ENCODE measurements around the gene WNT9B. TPM values are rescaled to one million over a fixed set of nuclear protein-coding genes. Genes with fewer than 3 reads are reported as not detected.

WNT9B gene
- total RNA-seq, 1 donor from 2014 or later = not detected

DNA sequence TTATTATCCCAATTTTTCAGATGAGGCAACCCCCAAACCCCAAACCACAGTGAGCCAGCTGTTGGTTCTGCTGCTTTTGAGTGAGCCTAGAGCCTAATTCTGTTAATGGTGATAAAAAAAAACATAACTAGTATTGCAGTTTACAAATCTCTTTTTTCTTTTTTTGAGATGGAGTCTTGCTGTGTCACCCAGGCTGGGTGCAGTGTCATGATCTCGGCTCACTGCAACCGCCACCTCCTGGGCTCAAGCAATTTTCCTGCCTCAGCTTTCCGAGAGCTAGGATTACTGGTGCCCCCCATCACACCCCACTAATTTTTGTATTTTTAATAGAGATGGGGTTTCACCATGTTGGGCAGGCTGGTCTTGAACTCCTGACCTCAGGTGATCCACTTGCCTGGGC, 3.1 kb downstream of the WNT9B start:
- no peak for DNase-seq (ENCODE audit: low read depth)
- Histone ChIP-seq H3K4me3 (ENCODE audit: low read depth, low read length) (no peak overlapping the region), H3K36me3 (ENCODE audit: control insufficient read depth, insufficient read depth, low read length) (no peaks in the 10 kb centered on the region), H3K27me3 (ENCODE audit: control insufficient read depth, insufficient read depth, low read length) (peaks cover 19% of the 10 kb centered on the region)
- no peak for FAIRE-seq
- TF ChIP-seq, protein P1, sequence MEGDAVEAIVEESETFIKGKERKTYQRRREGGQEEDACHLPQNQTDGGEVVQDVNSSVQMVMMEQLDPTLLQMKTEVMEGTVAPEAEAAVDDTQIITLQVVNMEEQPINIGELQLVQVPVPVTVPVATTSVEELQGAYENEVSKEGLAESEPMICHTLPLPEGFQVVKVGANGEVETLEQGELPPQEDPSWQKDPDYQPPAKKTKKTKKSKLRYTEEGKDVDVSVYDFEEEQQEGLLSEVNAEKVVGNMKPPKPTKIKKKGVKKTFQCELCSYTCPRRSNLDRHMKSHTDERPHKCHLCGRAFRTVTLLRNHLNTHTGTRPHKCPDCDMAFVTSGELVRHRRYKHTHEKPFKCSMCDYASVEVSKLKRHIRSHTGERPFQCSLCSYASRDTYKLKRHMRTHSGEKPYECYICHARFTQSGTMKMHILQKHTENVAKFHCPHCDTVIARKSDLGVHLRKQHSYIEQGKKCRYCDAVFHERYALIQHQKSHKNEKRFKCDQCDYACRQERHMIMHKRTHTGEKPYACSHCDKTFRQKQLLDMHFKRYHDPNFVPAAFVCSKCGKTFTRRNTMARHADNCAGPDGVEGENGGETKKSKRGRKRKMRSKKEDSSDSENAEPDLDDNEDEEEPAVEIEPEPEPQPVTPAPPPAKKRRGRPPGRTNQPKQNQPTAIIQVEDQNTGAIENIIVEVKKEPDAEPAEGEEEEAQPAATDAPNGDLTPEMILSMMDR (IDR thresholded peaks at IDR 0.05; ENCODE audit: insufficient read depth, low read length, severe bottlenecking) = no peak

DNA sequence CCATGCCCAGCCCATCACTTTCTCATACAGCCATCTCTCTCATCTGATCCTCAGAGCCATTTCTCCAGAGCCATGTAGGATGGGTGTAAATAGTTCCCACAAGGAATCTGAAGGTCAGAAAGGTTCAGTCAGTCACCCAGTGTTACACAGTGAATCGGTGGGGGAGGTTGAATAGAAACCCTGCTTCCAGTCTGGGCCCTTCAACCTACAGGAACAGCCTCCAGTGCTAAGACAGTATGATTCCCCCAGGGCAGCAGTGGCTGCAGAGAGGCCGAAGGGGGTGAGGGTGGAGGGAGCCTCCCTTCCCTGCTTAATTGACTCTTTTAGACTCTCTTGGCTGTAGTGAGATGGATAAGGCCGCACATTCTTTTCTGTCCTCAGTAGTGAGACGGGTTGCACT, 3.6 kb downstream of the WNT9B start:
- H3K36me3 ChIP-seq (ENCODE audit: control insufficient read depth, insufficient read depth, low read length) = no peaks in the 10 kb centered on the region
- TF ChIP-seq, protein P1 (IDR thresholded peaks at IDR 0.05; ENCODE audit: insufficient read depth, low read length, severe bottlenecking) = no peak
- FAIRE-seq (no peak), DNase-seq (ENCODE audit: low read depth) (no peak)
- H3K4me3 ChIP-seq (ENCODE audit: low read depth, low read length) = no peak overlapping the region
- peaks cover 19% of the 10 kb centered on the region for H3K27me3 ChIP-seq (ENCODE audit: control insufficient read depth, insufficient read depth, low read length)

DNA sequence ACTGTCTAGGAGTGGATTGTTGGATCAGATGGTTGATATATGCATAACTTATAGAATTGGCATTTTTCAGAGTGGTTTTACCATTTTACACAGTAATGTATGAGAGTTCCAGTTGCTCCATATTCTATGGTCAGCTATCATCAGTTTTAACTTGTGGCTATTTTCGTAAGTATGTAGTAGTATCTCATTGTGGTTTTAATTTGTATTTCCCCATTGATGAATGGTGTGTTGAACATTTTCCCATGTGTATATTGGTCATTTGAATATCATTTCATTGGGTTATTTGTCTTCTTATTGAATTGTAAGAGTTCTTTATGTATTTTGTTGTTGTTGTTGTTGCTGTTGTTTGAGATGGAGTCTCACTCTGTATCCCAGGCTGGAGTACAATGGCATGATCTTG, 6.2 kb downstream of the WNT9B start:
- TF ChIP-seq, protein P1 (IDR thresholded peaks at IDR 0.05; ENCODE audit: insufficient read depth, low read length, severe bottlenecking) = no peak
- Histone ChIP-seq H3K27me3 (ENCODE audit: control insufficient read depth, insufficient read depth, low read length) (peaks cover 6% of the 10 kb centered on the region), H3K4me3 (ENCODE audit: low read depth, low read length) (no peak overlapping the region), H3K36me3 (ENCODE audit: control insufficient read depth, insufficient read depth, low read length) (no peaks in the 10 kb centered on the region)
- no peak for DNase-seq (ENCODE audit: low read depth)
- no peak for FAIRE-seq

DNA sequence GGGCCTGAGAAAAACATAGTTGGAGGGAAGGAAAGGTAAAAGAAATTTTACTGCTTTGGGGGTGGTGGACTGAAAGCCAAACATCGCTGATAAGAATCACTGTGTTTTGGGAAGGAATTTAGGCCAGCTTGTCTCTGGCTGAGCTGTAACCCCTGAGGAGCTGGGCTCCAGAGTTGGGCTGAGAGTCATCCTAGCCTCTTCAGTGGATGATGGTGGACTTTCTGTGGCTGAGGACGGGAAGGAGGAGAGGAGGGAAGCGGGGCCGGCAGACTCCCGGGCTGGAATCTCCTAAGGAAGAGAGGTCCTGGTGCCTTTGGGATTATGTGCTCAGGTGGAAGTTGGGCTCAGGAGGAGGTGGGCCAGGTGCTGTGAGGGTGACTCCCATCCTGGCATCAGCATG, 8.6 kb downstream of the WNT9B start:
- TF ChIP-seq, protein P1 (IDR thresholded peaks at IDR 0.05; ENCODE audit: insufficient read depth, low read length, severe bottlenecking) = no peak

DNA sequence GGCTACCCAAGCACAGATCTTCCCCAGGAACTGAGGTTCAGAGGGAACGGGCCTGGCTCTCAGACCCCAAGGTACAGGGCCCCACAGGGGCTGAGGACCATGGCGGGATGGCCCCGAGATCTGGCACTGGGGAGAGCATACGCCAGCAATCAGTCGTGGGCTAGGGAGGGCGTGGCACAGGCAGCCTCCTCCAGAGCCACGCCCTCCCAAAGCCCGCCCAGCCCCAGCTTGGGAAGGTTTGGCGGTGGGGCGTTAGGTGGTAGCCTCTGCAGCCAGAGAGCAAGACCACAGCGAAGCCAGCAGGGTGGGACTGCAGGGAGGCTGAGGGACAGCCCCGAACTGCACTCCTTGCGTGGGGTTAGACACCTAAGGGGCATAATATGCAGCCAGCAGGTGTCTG, 11.6 kb downstream of the WNT9B start:
- no peak for DNase-seq (ENCODE audit: low read depth)
- FAIRE-seq = no peak
- Histone ChIP-seq H3K27me3 (ENCODE audit: control insufficient read depth, insufficient read depth, low read length) (peaks cover 4% of the 10 kb centered on the region), H3K4me3 (ENCODE audit: low read depth, low read length) (no peak overlapping the region), H3K36me3 (ENCODE audit: control insufficient read depth, insufficient read depth, low read length) (no peaks in the 10 kb centered on the region)
- TF ChIP-seq, protein P1 (IDR thresholded peaks at IDR 0.05; ENCODE audit: insufficient read depth, low read length, severe bottlenecking) = no peak

More for the DNA sequence above, 8.6 kb downstream of the WNT9B start:
- H3K36me3 ChIP-seq (ENCODE audit: control insufficient read depth, insufficient read depth, low read length) = no peaks in the 10 kb centered on the region
- DNase-seq (ENCODE audit: low read depth) = no peak
- H3K27me3 ChIP-seq (ENCODE audit: control insufficient read depth, insufficient read depth, low read length) = peaks cover under 1% of the 10 kb centered on the region
- H3K4me3 ChIP-seq (ENCODE audit: low read depth, low read length) = no peak overlapping the region
- FAIRE-seq = no peak

DNA sequence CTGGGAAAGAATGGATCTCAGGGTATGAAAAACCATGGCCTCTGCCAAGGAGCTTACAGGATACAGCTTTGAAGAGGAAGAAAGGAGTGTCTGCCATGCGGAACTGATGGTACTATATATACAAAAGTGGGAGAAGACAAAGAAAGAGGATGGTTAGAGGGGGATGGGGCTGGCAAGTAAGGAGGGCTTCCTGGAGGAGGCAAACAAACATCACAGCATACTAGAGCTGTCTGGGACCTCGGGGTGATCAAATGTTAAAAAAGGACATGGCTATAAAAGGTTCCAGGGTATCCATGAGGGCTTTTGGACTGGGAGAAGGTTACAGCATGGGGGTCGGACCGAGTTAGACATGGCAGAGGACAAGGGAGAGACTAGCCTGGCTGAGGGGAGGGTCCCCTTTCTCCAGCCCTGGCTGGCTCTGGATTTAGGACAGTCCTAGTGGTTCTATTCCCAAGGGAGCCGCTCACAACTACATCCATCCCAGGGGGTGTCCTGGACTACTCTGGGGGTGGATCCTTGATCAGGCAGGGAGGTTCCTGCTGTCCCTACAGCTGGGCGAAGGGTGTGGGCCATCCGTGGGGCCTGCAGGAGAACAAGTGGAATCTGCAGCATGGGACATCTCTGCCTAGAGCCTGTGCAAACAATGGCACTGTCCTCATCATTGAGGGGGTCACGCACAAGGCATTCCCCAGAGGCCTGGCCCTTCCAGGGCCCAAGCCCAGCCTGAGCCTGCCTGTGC, 12.2 kb downstream of the WNT9B start:
- DNase-seq (ENCODE audit: low read depth) (no peak), FAIRE-seq (no peak)
- Histone ChIP-seq H3K36me3 (ENCODE audit: control insufficient read depth, insufficient read depth, low read length) (no peaks in the 10 kb centered on the region), H3K27me3 (ENCODE audit: control insufficient read depth, insufficient read depth, low read length) (peaks cover 4% of the 10 kb centered on the region), H3K4me3 (ENCODE audit: low read depth, low read length) (no peak overlapping the region)
- TF ChIP-seq, protein P1 (IDR thresholded peaks at IDR 0.05; ENCODE audit: insufficient read depth, low read length, severe bottlenecking) = no peak
